Mucosa of stomach (tissue), 1 donor: Measurements from ENCODE around the gene LRRC8B.
"Not testable (repeated sequence)": the region's sequence is repeated elsewhere in the genome, so short reads cannot be mapped to it uniquely, and the experiment has no call there.

ENCODE experiments used
- H3K27me3 ChIP-seq: one replicate; pipeline ENCODE4 v1.7.0; 2013; ENCODE audit warnings: mild to moderate bottlenecking, low read length; ENCODE audit not compliant: control insufficient read depth, insufficient read depth
- H3K36me3 ChIP-seq: one replicate; pipeline ENCODE4 v1.7.0; 2013; ENCODE audit warnings: low read length; ENCODE audit not compliant: control insufficient read depth, insufficient read depth
- H3K4me1 ChIP-seq: one replicate; pipeline ENCODE4 v1.7.0; 2013; ENCODE audit warnings: mild to moderate bottlenecking, low read length; ENCODE audit not compliant: control insufficient read depth, insufficient read depth
- H3K4me3 ChIP-seq: one replicate; pipeline ENCODE4 v1.7.0; 2013; ENCODE audit warnings: low read length
- H3K9ac ChIP-seq: one replicate; pipeline ENCODE4 v1.7.0; 2013; ENCODE audit warnings: mild to moderate bottlenecking, low read length, moderate library complexity
- H3K9me3 ChIP-seq: one replicate; pipeline ENCODE4 v1.7.0; 2013; ENCODE audit warnings: mild to moderate bottlenecking, low read length, moderate library complexity; ENCODE audit not compliant: control insufficient read depth
- donor health status: Pancreatic carcinoma.

The LRRC8B gene

GRCh38 chr1:89624715-89625323 lies 100.2 kb downstream of the LRRC8B start:
- Histone ChIP-seq H3K9me3 (no peaks in the 10 kb centered on the region), H3K4me1 (no peaks in the 10 kb centered on the region), H3K27me3 (no peaks in the 10 kb centered on the region), H3K36me3 (no peaks in the 10 kb centered on the region), H3K9ac (no peak overlapping the region), H3K4me3 (no peak overlapping the region)

GRCh38 chr1:89627596-89627962 lies 103.0 kb downstream of the LRRC8B start:
- Histone ChIP-seq H3K4me1 (peaks cover 8% of the 10 kb centered on the region), H3K9ac (no peak overlapping the region), H3K36me3 (no peaks in the 10 kb centered on the region), H3K27me3 (peaks cover 4% of the 10 kb centered on the region), H3K9me3 (no peaks in the 10 kb centered on the region), H3K4me3 (no peak overlapping the region)

GRCh38 chr1:89629146-89629545 lies 104.5 kb downstream of the LRRC8B start:
- H3K36me3 ChIP-seq: no peaks in the 10 kb centered on the region
- H3K27me3 ChIP-seq: peaks cover 13% of the 10 kb centered on the region
- no peaks in the 10 kb centered on the region for H3K9me3 ChIP-seq
- H3K4me1 ChIP-seq: peaks cover 8% of the 10 kb centered on the region
- H3K4me3 ChIP-seq: no peak overlapping the region
- H3K9ac ChIP-seq: no peak overlapping the region

GRCh38 chr1:89629600-89629999 lies 105.0 kb downstream of the LRRC8B start:
- H3K4me3 ChIP-seq, H3K36me3 ChIP-seq, H3K4me1 ChIP-seq, H3K9ac ChIP-seq, H3K9me3 ChIP-seq: not testable (repeated sequence)
- H3K27me3 ChIP-seq: peaks cover 16% of the 10 kb centered on the region

GRCh38 chr1:89630048-89630447 lies 105.4 kb downstream of the LRRC8B start:
- Histone ChIP-seq H3K9ac (no peak overlapping the region), H3K27me3 (peaks cover 16% of the 10 kb centered on the region), H3K9me3 (no peaks in the 10 kb centered on the region), H3K4me3 (no peak overlapping the region), H3K36me3 (no peaks in the 10 kb centered on the region), H3K4me1 (peaks cover 8% of the 10 kb centered on the region)

- no peaks in the 10 kb centered on the region for H3K36me3 ChIP-seq
- peaks cover 16% of the 10 kb centered on the region for H3K27me3 ChIP-seq
- H3K4me1 ChIP-seq: peaks cover 8% of the 10 kb centered on the region
- peak overlapping the region; percentile 31 for H3K9ac ChIP-seq
- H3K9me3 ChIP-seq: no peaks in the 10 kb centered on the region
- peak overlapping the region; percentile 2 for H3K4me3 ChIP-seq
Observed at GRCh38 chr1:89631816-89632656, 107.4 kb downstream of the LRRC8B start.

- Histone ChIP-seq H3K4me3 (peak within 1 kb of the TSS; percentile 18), H3K9me3 (no peaks in the 10 kb centered on the region), H3K36me3 (no peaks in the 10 kb centered on the region), H3K9ac (peak within 1 kb of the TSS; percentile 58), H3K27me3 (peaks cover 16% of the 10 kb centered on the region), H3K4me1 (peaks cover 8% of the 10 kb centered on the region)
Observed at GRCh38 chr1:89632657-89633247, 108.1 kb downstream of the LRRC8B start, which contains the start of gene LRRC8C. Gene LRRC8C (plus strand): TSS chr1:89633120. CDS start chr1:89686474, 53,354 bp downstream.

- peak overlapping the region; percentile 18 for H3K4me3 ChIP-seq
- H3K36me3 ChIP-seq: no peaks in the 10 kb centered on the region
- peak overlapping the region; percentile 58 for H3K9ac ChIP-seq
- H3K4me1 ChIP-seq: peaks cover 8% of the 10 kb centered on the region
- H3K27me3 ChIP-seq: peaks cover 16% of the 10 kb centered on the region
- H3K9me3 ChIP-seq: no peaks in the 10 kb centered on the region
Observed at GRCh38 chr1:89633248-89633799, 108.7 kb downstream of the LRRC8B start.

GRCh38 chr1:89633800-89634625 lies 109.4 kb downstream of the LRRC8B start:
- no peaks in the 10 kb centered on the region for H3K36me3 ChIP-seq
- H3K27me3 ChIP-seq: peaks cover 16% of the 10 kb centered on the region
- peak overlapping the region; percentile 58 for H3K9ac ChIP-seq
- peaks cover 8% of the 10 kb centered on the region for H3K4me1 ChIP-seq
- no peaks in the 10 kb centered on the region for H3K9me3 ChIP-seq
- peak overlapping the region; percentile 18 for H3K4me3 ChIP-seq

GRCh38 chr1:89635825-89636815 lies 111.5 kb downstream of the LRRC8B start:
- Histone ChIP-seq H3K4me3 (no peak overlapping the region), H3K9me3 (no peaks in the 10 kb centered on the region), H3K27me3 (peaks cover 16% of the 10 kb centered on the region), H3K36me3 (no peaks in the 10 kb centered on the region), H3K4me1 (peaks cover 8% of the 10 kb centered on the region), H3K9ac (no peak overlapping the region)
